Parietal lobe (tissue), 2 donors: Measurements from ENCODE around the gene WDPCP. TPM values are rescaled to one million over a fixed set of nuclear protein-coding genes. Genes with fewer than 3 reads are reported as not detected.

Experiments
- small RNA-seq: library from RNA; depleted of rRNA; stranded (forward); fragments of <200 nt; gene quantifications from one replicate; pipeline ENCODE3, GENCODE V24; 2014; ENCODE audit warnings: low replicate concordance
- total RNA-seq: library from RNA; depleted of rRNA; stranded (reverse); fragments of >200 nt; gene quantifications from one replicate; pipeline ENCODE4 v1.2.3, GENCODE V29; 2014

WDPCP gene, protein sequence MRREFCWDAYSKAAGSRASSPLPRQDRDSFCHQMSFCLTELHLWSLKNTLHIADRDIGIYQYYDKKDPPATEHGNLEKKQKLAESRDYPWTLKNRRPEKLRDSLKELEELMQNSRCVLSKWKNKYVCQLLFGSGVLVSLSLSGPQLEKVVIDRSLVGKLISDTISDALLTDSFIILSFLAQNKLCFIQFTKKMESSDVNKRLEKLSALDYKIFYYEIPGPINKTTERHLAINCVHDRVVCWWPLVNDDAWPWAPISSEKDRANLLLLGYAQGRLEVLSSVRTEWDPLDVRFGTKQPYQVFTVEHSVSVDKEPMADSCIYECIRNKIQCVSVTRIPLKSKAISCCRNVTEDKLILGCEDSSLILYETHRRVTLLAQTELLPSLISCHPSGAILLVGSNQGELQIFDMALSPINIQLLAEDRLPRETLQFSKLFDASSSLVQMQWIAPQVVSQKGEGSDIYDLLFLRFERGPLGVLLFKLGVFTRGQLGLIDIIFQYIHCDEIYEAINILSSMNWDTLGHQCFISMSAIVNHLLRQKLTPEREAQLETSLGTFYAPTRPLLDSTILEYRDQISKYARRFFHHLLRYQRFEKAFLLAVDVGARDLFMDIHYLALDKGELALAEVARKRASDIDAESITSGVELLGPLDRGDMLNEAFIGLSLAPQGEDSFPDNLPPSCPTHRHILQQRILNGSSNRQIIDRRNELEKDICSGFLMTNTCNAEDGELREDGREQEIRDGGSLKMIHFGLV
- 67.3 TPM for total RNA-seq

DNA sequence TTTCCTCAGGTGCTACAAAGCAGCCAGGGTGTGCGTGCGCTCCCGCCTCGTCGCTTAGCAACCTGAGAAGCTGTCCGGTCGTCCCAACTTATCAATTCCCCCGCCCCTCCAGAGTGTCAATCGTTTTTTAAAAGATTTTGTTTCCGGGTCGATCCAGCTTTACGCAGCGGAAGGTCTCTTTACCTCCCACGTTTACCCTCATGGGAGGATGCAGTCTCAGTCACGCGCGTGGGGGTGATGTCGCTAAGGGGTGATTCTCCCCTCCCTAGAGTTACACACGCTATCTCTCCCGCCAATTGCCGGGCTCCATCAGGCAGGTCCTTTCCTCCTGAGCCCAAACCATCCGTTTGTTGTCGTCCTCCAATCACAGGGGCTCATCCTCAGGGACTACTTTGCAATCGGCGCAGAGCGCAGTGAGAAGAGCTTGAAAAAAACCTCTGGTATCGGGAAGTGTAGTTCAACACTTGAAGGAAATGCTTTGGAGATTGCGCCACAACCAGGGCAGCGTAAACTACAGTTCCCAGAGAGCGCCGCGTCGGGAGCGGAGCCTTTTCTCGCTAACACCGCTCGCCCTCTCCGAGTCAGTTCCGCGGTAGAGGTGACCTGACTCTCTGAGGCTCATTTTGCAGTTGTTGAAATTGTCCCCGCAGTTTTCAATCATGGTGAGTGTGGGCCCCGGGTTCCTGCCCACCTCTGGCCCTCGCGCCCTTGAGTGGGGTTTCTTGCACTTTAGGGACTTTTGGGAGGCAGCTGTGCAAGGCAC is at the start of gene WDPCP, which contains the start of gene MDH1:
Gene WDPCP, minus strand, starts transcription at position 93 of the 763 bp plus-strand sequence. CDS start 206 bp downstream, outside the sequence.
Gene MDH1, plus strand, starts transcription at position 579 of the 763 bp plus-strand sequence. Its CDS starts 81 bp downstream, at position 660.

Small RNAs within 50 kb of the gene (small RNA-seq; reads per million reads assigned to genes)
- gene RF00017, result not detected

Other genes with a start within 250 kb of the WDPCP start
- gene MDH1, start 486 bp upstream of the WDPCP start, total RNA-seq, result 170 TPM